ENCODE measurements around the gene FBN3.

Gene FBN3

GRCh38 chr19:8148410-8149260, 757 bp downstream of the FBN3 start:
- no peak for DNase-seq

GRCh38 chr19:8148088-8148409, 1.3 kb downstream of the FBN3 start:
- DNase-seq: no peak

- DNase-seq: no peak
These were observed 1.8 kb downstream of the FBN3 start for GRCh38 chr19:8147582-8147978.

GRCh38 chr19:8146877-8147581, 2.4 kb downstream of the FBN3 start:
- no peak for DNase-seq

- no peak for DNase-seq
These were observed 5.0 kb downstream of the FBN3 start for GRCh38 chr19:8144273-8144995.

- DNase-seq: no peak
These were observed 6.4 kb downstream of the FBN3 start for GRCh38 chr19:8143041-8143440.

GRCh38 chr19:8142513-8142900, 6.9 kb downstream of the FBN3 start:
- no peak for DNase-seq

GRCh38 chr19:8141726-8142512, 7.5 kb downstream of the FBN3 start:
- DNase-seq: no peak

- DNase-seq: no peak
These were observed 11.2 kb downstream of the FBN3 start for GRCh38 chr19:8138201-8138600.

- DNase-seq: no peak
These were observed 12.0 kb downstream of the FBN3 start for GRCh38 chr19:8137425-8137824.

GRCh38 chr19:8135946-8136618, 13.3 kb downstream of the FBN3 start:
- DNase-seq: no peak

GRCh38 chr19:8132858-8133458, 16.4 kb downstream of the FBN3 start:
- no peak for DNase-seq

GRCh38 chr19:8131517-8131916, 17.9 kb downstream of the FBN3 start:
- no peak for DNase-seq

- DNase-seq: no peak
These were observed 20.3 kb downstream of the FBN3 start for GRCh38 chr19:8129061-8129618.

GRCh38 chr19:8128551-8128950, 20.8 kb downstream of the FBN3 start:
- no peak for DNase-seq

GRCh38 chr19:8127311-8127710, 22.1 kb downstream of the FBN3 start:
- no peak for DNase-seq

GRCh38 chr19:8126511-8126910, 22.9 kb downstream of the FBN3 start:
- DNase-seq: no peak

- no peak for DNase-seq
These were observed 23.4 kb downstream of the FBN3 start for GRCh38 chr19:8126008-8126407.

- DNase-seq: no peak
These were observed 25.7 kb downstream of the FBN3 start for GRCh38 chr19:8123683-8124082.

GRCh38 chr19:8120636-8121480, 28.5 kb downstream of the FBN3 start:
- no peak for DNase-seq

- DNase-seq: no peak
These were observed 31.4 kb downstream of the FBN3 start for GRCh38 chr19:8117991-8118390.
